Hepatic stellate cell (primary cell): ENCODE results near the gene DYNC2H1.

Experiments
- DNase-seq: peaks from one replicate; pipeline ENCODE4 v3.0.0; 2011; ENCODE audit warnings: low spot score

DYNC2H1 gene

GRCh38 chr11:103281301-103281700, 172.1 kb downstream of the DYNC2H1 start:
- DNase-seq: no peak

- DNase-seq: no peak
Observed at GRCh38 chr11:103284260-103284659, 175.0 kb downstream of the DYNC2H1 start.

GRCh38 chr11:103294516-103294915, 185.3 kb downstream of the DYNC2H1 start:
- DNase-seq: no peak

GRCh38 chr11:103295704-103296103, 186.5 kb downstream of the DYNC2H1 start:
- DNase-seq: no peak

GRCh38 chr11:103297900-103298299, 188.7 kb downstream of the DYNC2H1 start:
- DNase-seq: no peak

GRCh38 chr11:103315248-103315647, 206.0 kb downstream of the DYNC2H1 start:
- no peak for DNase-seq

- no peak for DNase-seq
Observed at GRCh38 chr11:103317118-103317517, 207.9 kb downstream of the DYNC2H1 start.

- no peak for DNase-seq
Observed at GRCh38 chr11:103322821-103323220, 213.6 kb downstream of the DYNC2H1 start.

GRCh38 chr11:103325686-103326069, 216.5 kb downstream of the DYNC2H1 start:
- no peak for DNase-seq

- DNase-seq: peak; percentile 63
Observed at GRCh38 chr11:103326070-103326794, 217.0 kb downstream of the DYNC2H1 start.

- DNase-seq: no peak
Observed at GRCh38 chr11:103327721-103328120, 218.5 kb downstream of the DYNC2H1 start.

- DNase-seq: no peak
Observed at GRCh38 chr11:103332409-103332808, 223.2 kb downstream of the DYNC2H1 start.

GRCh38 chr11:103338621-103339484, 229.6 kb downstream of the DYNC2H1 start:
- DNase-seq: no peak

- DNase-seq: no peak
Observed at GRCh38 chr11:103339485-103339857, 230.2 kb downstream of the DYNC2H1 start.

GRCh38 chr11:103340956-103341355, 231.7 kb downstream of the DYNC2H1 start:
- DNase-seq: no peak

GRCh38 chr11:103344886-103345285, 235.7 kb downstream of the DYNC2H1 start:
- DNase-seq: no peak

GRCh38 chr11:103349595-103349994, 240.4 kb downstream of the DYNC2H1 start:
- DNase-seq: no peak

- DNase-seq: no peak
Observed at GRCh38 chr11:103354656-103355055, 245.4 kb downstream of the DYNC2H1 start.

- peak; percentile 7 for DNase-seq
Observed at GRCh38 chr11:103358251-103358650, 249.0 kb downstream of the DYNC2H1 start.

GRCh38 chr11:103359216-103359615, 250.0 kb downstream of the DYNC2H1 start:
- DNase-seq: no peak

GRCh38 chr11:103364687-103365086, 255.5 kb downstream of the DYNC2H1 start:
- DNase-seq: no peak

- no peak for DNase-seq
Observed at GRCh38 chr11:103367650-103368049, 258.4 kb downstream of the DYNC2H1 start.

GRCh38 chr11:103368145-103368544, 258.9 kb downstream of the DYNC2H1 start:
- DNase-seq: no peak
